Stimulated activated CD4-positive, alpha-beta T cell treated with anti-CD3 and anti-CD28 coated beads, TNF-alpha, amount 100 ng/mL, for 4 hours (primary cell): ENCODE measurements around the gene MANSC4.

Experiments used
- DNase-seq, 3 experiments: peaks; one replicate each; pipeline ENCODE4 v3.0.0-alpha.2; 2020; ENCODE audit warnings: low read depth in 3 of 3

MANSC4 gene

GRCh38 chr12:27800819-27801218 is 20.8 kb upstream of the MANSC4 start:
- no peak for DNase-seq

GRCh38 chr12:27797301-27798025 is 17.4 kb upstream of the MANSC4 start:
- no peak for DNase-seq

DNA sequence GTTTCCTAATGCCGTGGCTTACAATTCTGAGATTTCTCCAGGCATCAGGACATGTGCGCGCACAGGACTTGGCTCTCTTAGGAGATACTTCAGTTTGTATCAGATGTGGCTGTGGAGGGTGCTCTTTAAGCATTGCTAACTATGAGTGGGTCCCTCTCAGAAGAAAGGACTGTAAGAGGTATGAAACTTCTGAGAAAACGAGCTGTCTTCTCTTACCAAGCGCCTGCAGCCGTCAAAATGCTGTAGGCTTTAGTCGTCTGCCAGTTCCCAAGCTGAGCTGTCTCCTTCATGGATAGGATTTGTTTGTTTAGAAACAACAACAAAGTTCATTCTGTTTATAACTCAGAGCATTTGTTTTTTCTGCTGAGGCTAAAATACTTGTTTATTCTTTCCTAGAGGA is 16.1 kb upstream of the MANSC4 start:
- no peak for DNase-seq

DNA sequence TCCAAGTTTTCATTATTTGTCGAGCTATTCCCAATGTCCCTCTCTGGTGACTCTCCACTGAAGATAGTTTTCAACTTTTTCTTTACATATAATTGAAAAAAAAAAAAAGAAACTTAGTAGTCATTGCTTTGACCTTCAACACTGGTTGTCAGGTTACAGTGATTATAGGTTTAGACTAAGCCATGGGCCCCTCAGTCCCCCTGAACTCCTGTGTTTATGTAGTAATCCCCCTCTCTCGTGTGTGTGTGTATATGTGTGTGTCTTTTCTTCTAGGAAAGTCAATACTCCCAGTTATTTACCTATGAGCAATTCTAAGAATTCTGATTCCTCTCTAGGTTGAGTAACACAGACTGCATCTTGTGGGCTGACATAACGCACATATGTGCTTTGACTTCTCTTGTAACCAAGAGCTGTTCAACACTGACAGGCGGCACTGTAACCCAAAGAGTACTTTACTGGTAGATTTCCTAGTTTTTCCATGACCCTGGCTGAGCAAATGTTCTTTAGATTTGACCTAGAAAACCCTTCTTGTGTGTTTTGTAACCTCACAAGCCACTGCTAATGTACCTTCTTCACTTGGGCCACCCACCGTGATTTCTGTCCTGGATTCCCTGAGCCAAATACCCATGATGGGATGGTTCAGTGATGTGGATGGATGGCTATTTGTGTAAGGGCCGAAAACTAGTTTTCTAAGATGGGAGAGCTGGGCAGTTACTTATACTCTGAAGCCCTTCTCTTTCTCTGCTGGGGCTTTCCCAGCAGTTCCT is 15.0 kb upstream of the MANSC4 start:
- no peak for DNase-seq

- DNase-seq = no peak
Observed at GRCh38 chr12:27790179-27790578, 10.1 kb upstream of the MANSC4 start.

DNA sequence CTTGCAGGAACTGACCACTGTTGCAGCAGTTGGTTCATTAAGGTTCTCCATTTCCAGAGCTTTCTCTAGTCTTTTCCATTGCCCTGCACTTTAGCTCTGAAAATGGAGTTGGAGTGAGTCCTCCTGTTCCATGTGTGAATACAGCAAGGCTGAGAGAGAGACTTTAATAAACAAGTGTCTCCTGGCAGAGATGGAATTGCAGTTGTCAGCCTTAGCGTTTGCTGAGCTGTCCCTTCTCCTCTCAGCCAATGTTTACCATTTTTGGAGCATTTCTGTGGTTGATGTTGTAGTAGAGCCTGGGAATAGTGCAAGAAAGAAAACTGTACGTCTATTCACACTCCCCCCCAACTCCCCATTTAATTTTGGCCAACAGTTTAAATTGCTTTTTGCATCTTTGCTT is 7.5 kb upstream of the MANSC4 start:
- no peak for DNase-seq

GRCh38 chr12:27785882-27786570 is 6.0 kb upstream of the MANSC4 start:
- DNase-seq = no peak

DNA sequence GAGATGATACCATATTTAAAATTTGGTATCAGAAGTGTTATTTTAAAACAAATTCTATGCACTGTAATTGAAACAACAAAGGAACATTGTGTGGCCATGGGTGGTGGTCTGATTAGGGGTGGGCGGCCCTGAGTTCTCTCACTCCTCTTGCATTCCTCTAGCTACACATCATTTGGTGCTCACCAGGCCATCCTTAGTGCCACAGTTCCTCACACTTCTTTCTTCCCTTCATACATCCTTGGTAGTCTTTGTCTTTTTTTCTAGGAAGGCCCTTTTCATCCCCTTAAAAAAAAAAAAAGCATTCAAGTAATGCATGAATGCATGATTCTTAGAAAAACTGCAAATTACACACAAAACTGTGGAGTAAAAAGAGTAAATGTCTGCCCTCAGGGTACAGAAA is 2.4 kb upstream of the MANSC4 start:
- no peak for DNase-seq

DNA sequence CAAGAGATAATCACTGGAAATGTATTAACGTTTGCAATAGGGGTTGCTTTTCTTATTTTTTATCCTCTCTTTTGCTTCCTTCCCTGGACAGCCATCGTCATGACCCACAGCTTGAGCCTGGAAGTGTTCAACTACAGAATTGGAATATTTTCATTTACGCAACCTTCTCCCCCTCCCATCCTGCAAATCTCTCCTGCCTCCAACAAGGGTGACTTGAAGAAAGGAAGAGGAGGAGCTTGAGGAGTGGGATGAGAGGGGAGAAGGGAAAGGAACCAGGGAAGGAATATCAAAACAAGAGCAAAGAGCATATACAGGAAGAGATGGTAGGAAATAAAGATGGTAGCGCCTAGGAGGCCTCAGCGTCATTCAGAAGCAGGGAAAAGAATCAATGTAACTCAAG is 1.6 kb upstream of the MANSC4 start:
- no peak for DNase-seq

- DNase-seq = peak in 2 of 3 experiments; percentile 2 to 6
Observed at GRCh38 chr12:27780612-27781408, 774 bp upstream of the MANSC4 start.

DNA sequence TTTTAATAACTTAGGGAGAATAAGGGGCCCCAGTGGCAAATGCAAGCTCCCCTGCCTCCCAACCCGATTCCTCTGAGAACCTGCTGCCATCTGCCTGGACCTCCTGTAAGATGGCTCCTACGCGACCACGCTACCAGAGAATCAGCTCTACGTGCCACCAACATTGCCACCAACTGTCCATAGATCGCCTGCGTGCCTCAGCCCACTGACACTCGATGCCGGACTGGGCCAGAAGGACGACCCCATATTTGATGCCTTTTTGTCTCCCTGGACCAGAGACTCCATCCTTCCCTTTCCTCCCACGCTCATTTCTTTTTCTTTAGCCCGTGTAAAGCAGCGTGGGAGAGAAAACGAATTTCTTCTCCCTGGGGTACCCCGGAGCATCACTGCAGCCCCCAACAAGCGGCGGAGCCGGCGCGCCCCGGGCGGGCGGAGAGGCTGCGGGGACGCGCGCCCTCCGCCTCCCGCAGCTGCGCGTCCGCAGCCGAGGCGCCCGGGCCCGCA is 568 bp downstream of the MANSC4 start:
- no peak for DNase-seq

DNA sequence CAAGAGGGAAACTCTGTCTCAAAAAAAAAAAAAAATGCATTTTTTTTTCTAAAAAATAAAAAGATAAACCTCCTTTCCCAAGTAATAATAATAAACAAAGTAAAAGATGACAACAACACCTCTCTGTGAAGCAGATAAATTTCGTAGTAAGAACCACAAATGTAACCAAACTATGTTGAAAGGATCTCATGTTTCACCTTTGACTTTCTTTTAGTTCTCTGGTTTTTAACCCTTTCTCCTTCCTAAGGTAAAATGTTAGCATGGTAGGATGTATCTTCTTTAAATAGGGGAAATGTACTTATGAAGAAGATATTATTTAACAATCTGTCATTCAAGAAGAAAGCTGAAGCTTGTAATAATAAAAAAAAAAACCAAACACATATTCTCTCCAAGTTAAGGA is 1.8 kb downstream of the MANSC4 start:
- no peak for DNase-seq

- DNase-seq = no peak
Observed at GRCh38 chr12:27777141-27777540, 2.9 kb downstream of the MANSC4 start.

- no peak for DNase-seq
Observed at GRCh38 chr12:27772328-27773049, 7.5 kb downstream of the MANSC4 start.

GRCh38 chr12:27771481-27772327 is 8.3 kb downstream of the MANSC4 start:
- DNase-seq = no peak

GRCh38 chr12:27769142-27769673 is 10.8 kb downstream of the MANSC4 start:
- DNase-seq = no peak

- DNase-seq = no peak
Observed at GRCh38 chr12:27766587-27766986, 13.4 kb downstream of the MANSC4 start.

- DNase-seq = no peak
Observed at GRCh38 chr12:27762757-27763156, 17.3 kb downstream of the MANSC4 start.

DNA sequence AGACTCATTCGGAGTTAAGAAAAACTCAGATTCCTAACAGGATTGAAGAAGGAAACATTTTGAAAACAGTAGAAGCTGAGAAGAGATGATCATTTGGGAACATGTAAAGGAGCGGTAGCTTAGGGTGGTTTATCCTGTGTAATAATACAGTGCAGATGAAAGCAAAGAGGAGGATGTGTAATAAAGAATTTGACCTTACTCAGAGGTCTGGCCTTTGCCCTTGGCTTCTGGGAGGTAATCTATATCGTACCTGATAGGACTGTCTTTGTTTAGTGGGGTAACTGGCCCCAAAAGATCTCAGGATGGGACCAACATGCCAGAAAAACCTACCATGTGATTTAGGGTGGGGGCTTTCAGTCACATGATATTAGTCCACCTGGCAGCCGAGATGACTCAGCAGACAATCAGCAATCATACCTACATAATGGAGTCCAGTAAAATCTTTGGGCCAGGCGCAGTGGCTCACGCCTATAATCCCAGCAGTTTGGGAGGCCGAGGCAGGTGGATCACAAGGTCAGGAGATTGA is 23.3 kb downstream of the MANSC4 start:
- no peak for DNase-seq

DNA sequence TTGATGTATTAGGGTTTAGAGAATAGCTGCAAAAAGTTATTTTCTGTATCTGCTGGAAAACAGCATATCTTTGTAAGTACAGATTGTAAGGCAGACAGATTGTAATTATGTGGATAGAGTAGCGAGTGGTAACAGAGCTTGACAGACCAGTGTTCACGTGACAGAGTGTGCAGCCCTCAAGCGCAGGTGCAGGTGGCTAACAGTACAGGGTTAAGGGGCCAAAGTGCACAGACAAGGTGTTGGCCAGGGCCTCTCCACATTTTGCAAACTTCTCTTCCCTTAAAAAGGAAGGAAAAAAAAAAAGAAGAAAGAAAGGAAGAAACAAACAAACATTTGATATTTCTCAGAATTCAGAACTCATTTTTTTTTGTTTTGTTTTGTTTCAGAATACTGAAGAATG is 25.2 kb downstream of the MANSC4 start:
- DNase-seq = no peak
